Effector memory CD4-positive, alpha-beta T cell (primary cell): ENCODE data around the gene C11orf71.

Source experiments
- DNase-seq, 3 donors: peaks; one replicate each; pipeline ENCODE4 v3.0.0-alpha.2; 2020
- H3K27ac ChIP-seq: 2 replicates; pipeline ENCODE4 v1.7.0; 2013; ENCODE audit warnings: mild to moderate bottlenecking, low read length, moderate library complexity; ENCODE audit not compliant: insufficient read depth, poor library complexity, severe bottlenecking
- H3K27me3 ChIP-seq: replicated peaks from 2 replicates; pipeline ENCODE4 v1.7.0; 2013; ENCODE audit warnings: mild to moderate bottlenecking, low read length; ENCODE audit not compliant: insufficient read depth, control insufficient read depth, poor library complexity, severe bottlenecking
- H3K36me3 ChIP-seq: 2 replicates; pipeline ENCODE4 v1.7.0; 2013; ENCODE audit warnings: mild to moderate bottlenecking, low read length, moderate library complexity; ENCODE audit not compliant: control insufficient read depth, insufficient read depth
- H3K4me1 ChIP-seq: 2 replicates; pipeline ENCODE4 v1.7.0; 2013; ENCODE audit warnings: low read length, mild to moderate bottlenecking; ENCODE audit not compliant: control insufficient read depth, insufficient read depth, poor library complexity, severe bottlenecking
- H3K4me3 ChIP-seq: 2 replicates; pipeline ENCODE4 v1.7.0; 2013; ENCODE audit warnings: low read length, low read depth, mild to moderate bottlenecking; ENCODE audit not compliant: insufficient read depth, poor library complexity, severe bottlenecking
- H3K9me3 ChIP-seq: 2 replicates; pipeline ENCODE4 v1.7.0; 2013; ENCODE audit warnings: mild to moderate bottlenecking, low read length, moderate library complexity; ENCODE audit not compliant: control insufficient read depth

C11orf71 gene

GRCh38 chr11:114362326-114362725 lies 38.0 kb downstream of the C11orf71 start:
- no peak for DNase-seq
- Histone ChIP-seq H3K4me3 (no peak overlapping the region), H3K4me1 (no peaks in the 10 kb centered on the region), H3K27ac (no peak overlapping the region), H3K36me3 (no peaks in the 10 kb centered on the region), H3K9me3 (no peaks in the 10 kb centered on the region), H3K27me3 (no peaks in the 10 kb centered on the region)

DNA sequence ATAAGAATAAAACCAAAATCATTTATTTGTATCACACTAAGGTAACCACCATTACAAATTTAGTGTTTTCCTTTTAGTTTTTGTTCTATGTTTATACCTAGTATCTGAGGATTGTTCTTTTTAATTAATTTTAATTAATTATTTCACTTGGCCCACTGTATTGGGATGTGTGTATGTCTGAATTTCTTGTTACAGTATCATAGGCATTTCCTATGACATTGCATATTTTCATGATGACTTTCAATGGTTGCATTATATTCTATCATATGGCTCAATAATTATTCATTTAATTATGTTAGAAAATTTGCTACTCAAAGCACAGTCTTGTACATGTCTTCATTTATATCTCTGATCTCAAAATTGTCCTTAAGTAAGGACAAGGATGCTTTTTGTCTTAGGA lies 41.0 kb downstream of the C11orf71 start:
- no peak for DNase-seq
- Histone ChIP-seq H3K27me3 (no peaks in the 10 kb centered on the region), H3K36me3 (no peaks in the 10 kb centered on the region), H3K27ac (no peak overlapping the region), H3K9me3 (no peaks in the 10 kb centered on the region), H3K4me1 (no peaks in the 10 kb centered on the region), H3K4me3 (no peak overlapping the region)

GRCh38 chr11:114358716-114359115 lies 41.6 kb downstream of the C11orf71 start:
- Histone ChIP-seq H3K9me3 (no peaks in the 10 kb centered on the region), H3K27ac (no peak overlapping the region), H3K4me3 (no peak overlapping the region), H3K27me3 (no peaks in the 10 kb centered on the region), H3K36me3 (no peaks in the 10 kb centered on the region), H3K4me1 (no peaks in the 10 kb centered on the region)
- DNase-seq: no peak

- Histone ChIP-seq H3K4me1 (no peaks in the 10 kb centered on the region), H3K9me3 (no peaks in the 10 kb centered on the region), H3K4me3 (no peak overlapping the region), H3K27me3 (no peaks in the 10 kb centered on the region), H3K27ac (no peak overlapping the region), H3K36me3 (no peaks in the 10 kb centered on the region)
- DNase-seq: no peak
Measured at GRCh38 chr11:114354076-114354475, 46.2 kb downstream of the C11orf71 start.

GRCh38 chr11:114353443-114353842 lies 46.9 kb downstream of the C11orf71 start:
- no peaks in the 10 kb centered on the region for H3K27me3 ChIP-seq
- DNase-seq: no peak
- no peak overlapping the region for H3K27ac ChIP-seq
- H3K9me3 ChIP-seq: no peaks in the 10 kb centered on the region
- no peaks in the 10 kb centered on the region for H3K4me1 ChIP-seq
- no peaks in the 10 kb centered on the region for H3K36me3 ChIP-seq
- H3K4me3 ChIP-seq: no peak overlapping the region

- Histone ChIP-seq H3K36me3 (no peaks in the 10 kb centered on the region), H3K4me1 (no peaks in the 10 kb centered on the region), H3K27ac (no peak overlapping the region), H3K4me3 (no peak overlapping the region), H3K27me3 (no peaks in the 10 kb centered on the region), H3K9me3 (no peaks in the 10 kb centered on the region)
- DNase-seq: no peak
Measured at GRCh38 chr11:114350022-114350421, 50.3 kb downstream of the C11orf71 start.
